SK-N-SH treated with all-trans-retinoic acid at 6 μM for 48 hours (cell line): Measurements from ENCODE around the gene AGPS.
"Not testable (repeated sequence)": the region's sequence is repeated elsewhere in the genome, so short reads cannot be mapped to it uniquely, and the experiment has no call there.

Experiments used
- GLIS3 ChIP-seq: fragments of 250-450 bp; sonication (Bioruptor Pico); IDR thresholded peaks from 2 replicates; pipeline ENCODE4 v1.5.0; 2020; ENCODE audit warnings: mild to moderate bottlenecking, moderate library complexity
- OSR1 ChIP-seq: fragments of 250-450 bp; sonication (Bioruptor Pico); IDR thresholded peaks from 2 replicates; pipeline ENCODE4 v1.8.0; 2022; ENCODE audit warnings: moderate library complexity, mild to moderate bottlenecking, inconsistent platforms
- RARB ChIP-seq: fragments of 250-450 bp; sonication (Bioruptor Pico); IDR thresholded peaks from 2 replicates; pipeline ENCODE4 v1.8.0; 2021; ENCODE audit warnings: mild to moderate bottlenecking, moderate library complexity
- SNAI2 ChIP-seq: fragments of 250-450 bp; sonication (Bioruptor Pico); IDR thresholded peaks from 2 replicates; pipeline ENCODE4 v1.5.0; 2020; ENCODE audit warnings: mild to moderate bottlenecking, moderate library complexity
- ZFP3 ChIP-seq: fragments of 250-450 bp; sonication (Bioruptor Pico); IDR thresholded peaks from 2 replicates; pipeline ENCODE4 v1.5.0; 2020; ENCODE audit warnings: mild to moderate bottlenecking, moderate library complexity
- ZNF8 ChIP-seq: fragments of 450-650 bp; formaldehyde crosslinking; IDR thresholded peaks from 2 replicates; pipeline ENCODE4 v1.5.0; 2020; ENCODE audit warnings: mild to moderate bottlenecking, moderate library complexity
- TF ChIP-seq, protein P1 (sequence below): fragments of 250-450 bp; sonication (Bioruptor Pico); IDR thresholded peaks from 2 replicates; pipeline ENCODE4 v1.8.0; 2021; ENCODE audit warnings: low read depth, mild to moderate bottlenecking, moderate library complexity, borderline replicate concordance

GRCh38 chr2:177368023-177368422, 24.6 kb upstream of the AGPS start:
- TF ChIP-seq SNAI2; RARB (CRISPR knock-in tag); ZNF8 (CRISPR knock-in tag); ZFP3 (CRISPR knock-in tag); OSR1 (CRISPR knock-in tag); GLIS3 (CRISPR knock-in tag): not testable (repeated sequence)
- TF ChIP-seq, protein P1, sequence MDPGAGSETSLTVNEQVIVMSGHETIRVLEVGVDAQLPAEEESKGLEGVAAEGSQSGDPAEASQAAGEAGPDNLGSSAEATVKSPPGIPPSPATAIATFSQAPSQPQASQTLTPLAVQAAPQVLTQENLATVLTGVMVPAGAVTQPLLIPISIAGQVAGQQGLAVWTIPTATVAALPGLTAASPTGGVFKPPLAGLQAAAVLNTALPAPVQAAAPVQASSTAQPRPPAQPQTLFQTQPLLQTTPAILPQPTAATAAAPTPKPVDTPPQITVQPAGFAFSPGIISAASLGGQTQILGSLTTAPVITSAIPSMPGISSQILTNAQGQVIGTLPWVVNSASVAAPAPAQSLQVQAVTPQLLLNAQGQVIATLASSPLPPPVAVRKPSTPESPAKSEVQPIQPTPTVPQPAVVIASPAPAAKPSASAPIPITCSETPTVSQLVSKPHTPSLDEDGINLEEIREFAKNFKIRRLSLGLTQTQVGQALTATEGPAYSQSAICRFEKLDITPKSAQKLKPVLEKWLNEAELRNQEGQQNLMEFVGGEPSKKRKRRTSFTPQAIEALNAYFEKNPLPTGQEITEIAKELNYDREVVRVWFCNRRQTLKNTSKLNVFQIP (CRISPR knock-in tag), result not testable (repeated sequence)
